Measurements from ENCODE around the gene CFAP43.
"Not testable (repeated sequence)": the region's sequence is repeated elsewhere in the genome, so short reads cannot be mapped to it uniquely, and the experiment has no call there.

CFAP43 gene

DNA sequence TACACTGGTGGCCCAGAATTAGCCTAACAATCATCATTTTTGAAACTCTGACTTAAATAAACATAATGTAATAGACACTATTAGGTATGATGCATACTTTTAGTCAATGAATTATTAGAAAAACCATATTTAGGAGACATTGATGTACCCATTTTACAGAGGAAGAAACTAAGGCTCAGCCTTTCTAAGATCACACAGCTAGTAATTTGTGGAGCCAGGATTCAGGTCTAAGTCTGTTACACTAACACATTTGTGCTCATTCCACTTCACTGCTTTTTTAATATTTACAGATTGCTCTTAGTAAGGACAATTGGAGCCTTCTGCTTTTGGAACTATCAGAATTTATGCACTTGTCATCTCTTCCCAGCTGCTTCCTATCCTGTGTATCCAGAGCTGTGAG is 8.9 kb downstream of the CFAP43 start:
- DNase-seq: no peak

DNA sequence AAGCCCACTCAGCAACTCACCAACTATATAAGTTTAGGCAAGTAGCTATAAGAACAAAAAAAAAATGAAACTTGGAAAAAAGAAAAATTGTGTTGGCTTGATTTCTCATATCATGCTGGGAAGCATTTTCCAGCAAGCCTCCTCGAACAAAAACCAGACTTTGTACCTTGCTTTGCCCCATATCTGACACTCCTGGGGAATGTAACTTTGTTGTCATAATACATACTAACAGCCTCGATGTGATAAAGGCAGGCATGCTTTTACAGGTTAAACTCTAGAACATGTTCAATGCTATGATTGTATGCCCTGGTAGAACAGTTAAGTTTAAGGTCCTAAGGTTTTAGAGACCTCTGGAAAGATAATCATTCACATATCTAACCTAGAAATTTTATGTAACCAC is 11.6 kb downstream of the CFAP43 start:
- DNase-seq: no peak

DNA sequence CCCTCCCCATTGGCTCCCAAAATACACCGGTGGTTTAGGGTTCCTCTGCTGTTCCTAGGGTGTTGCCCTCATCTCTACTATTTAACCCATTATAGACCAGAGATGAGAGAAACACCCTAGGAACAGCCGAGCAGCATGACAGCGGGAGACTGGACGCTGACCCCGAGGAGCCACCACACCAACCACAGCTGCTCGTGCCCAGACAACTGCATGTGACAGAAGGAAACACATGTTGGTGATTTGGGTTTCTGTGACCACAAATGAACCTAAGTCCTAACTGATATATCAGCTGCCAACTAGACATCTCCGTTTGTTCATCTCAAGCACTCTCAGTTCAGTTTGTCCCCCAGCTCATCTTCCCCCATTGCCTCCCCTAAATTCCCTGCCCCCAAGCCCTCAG is 13.4 kb downstream of the CFAP43 start:
- no peak for DNase-seq

DNA sequence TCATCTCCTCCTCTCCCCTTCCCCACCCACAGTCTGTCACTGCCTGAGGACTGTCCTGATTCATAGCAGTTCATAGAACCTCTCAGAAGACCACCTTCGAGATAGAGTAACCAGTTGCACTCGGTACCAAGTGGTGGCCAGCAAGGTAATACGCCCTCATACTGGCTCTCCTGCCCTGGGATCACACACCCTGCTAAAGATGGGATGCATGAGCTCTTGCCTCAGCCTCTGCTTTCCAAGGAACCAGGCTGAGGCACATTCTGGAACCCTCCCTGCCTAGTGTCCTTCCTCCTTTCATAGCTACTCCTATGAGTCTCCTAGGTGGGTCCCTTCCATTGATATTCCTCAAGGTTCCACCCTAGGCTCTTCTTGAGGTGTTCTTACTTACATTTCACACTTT is 15.5 kb downstream of the CFAP43 start:
- DNase-seq: no peak

DNA sequence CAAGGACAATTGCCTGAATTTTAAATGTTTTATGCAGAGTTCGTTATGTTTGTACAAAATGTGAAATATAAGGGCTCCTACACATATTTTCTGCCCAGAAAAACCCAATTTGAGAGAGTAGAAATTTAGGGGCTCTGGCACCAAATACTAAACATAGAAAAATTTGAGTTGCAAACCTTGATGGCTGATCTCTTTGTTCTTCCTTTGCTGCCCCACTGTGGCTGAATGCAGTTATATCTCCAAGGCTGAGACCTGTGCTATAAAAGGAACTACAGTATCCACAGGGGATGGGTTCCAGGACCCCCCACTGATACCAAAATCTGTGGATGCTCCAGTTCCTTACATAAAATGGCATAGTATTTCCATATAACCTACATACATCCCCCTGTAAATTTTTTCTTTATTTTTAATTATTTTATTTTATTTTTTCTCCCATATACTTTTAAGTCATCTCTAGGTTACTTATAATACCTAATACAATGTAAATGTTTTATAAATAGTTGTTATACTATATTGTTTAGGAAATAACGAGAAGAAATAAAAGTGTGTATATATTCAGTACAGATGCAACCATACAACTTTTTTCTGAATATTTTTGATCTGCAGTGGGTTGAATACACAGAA is 22.5 kb downstream of the CFAP43 start:
- peak; percentile 38 for DNase-seq

DNA sequence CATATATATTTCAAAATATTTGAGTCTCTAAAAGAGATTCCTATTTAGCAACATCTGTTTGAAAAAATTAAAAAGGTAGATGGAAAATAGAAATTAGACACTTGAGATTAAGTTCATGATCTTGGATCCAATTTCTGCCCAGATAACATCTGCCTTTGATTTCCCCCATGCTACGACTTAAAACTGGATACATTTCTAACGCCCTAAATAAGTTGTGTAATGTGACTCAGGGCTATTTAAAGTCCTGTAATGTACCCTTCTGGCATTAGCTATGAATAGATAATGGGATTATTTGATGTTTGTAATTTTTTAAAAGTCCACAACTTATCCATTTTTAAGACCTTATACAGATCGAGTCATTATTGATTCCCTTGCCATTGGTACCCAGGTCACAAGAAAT is 23.4 kb downstream of the CFAP43 start:
- DNase-seq: no peak

GRCh38 chr10:104202231-104202630 is 29.9 kb downstream of the CFAP43 start:
- DNase-seq: no peak

DNA sequence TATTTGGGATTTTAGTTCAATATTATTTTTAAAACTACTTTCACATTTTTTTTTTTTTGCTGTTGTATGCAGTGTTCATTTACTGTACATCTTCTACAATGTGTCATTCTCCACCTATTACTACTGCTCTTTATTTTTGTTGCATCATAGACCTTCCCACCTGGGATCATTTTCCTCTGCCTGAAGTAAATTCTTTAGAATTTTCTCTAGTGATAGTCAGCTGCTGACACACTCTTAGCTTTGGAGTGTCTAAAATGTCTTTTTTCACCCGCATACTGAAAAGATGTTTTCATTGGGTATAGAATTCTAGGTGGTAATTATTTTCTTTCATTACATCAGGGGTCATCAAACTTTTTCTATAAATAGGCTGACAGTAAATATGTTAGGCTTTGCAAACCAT is 30.5 kb downstream of the CFAP43 start:
- peak; percentile 8 for DNase-seq

DNA sequence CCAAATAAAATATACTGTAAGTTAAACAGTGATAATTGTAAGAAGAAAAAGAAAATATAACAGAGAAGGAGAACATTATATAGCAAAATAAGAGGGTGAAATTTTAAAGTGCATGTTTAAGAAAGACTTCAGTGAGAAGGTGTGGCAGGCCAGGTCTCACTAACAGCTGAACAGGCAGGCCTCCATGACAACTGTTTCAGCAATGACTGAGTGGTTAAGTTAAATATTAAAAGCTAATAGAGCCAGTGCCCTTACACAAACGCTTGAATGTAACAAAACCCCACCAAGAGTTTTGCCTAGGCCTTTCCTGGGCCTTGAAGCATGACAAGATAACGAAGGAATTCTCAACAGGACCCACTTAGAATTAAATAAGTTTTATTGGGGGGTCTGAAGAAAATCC is 32.6 kb downstream of the CFAP43 start:
- DNase-seq: no peak

DNA sequence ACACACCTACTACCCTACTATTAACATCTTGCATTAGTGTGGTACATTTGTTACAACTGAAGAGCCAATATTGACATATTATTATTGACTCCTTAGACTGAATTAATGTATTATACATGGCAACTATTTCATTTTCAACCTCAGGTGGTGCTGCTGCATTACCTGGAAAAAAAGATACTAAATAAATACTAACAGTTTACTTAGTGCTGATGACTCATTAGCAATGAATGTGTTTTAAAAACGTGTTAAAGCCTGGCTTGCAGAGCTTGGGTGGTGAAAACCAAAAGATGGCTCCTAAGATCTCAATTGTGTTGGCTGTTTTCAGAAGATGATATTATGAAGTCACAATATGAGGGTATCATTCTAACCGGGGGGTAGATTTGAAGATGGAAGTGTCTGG is 34.8 kb downstream of the CFAP43 start:
- no peak for DNase-seq

DNA sequence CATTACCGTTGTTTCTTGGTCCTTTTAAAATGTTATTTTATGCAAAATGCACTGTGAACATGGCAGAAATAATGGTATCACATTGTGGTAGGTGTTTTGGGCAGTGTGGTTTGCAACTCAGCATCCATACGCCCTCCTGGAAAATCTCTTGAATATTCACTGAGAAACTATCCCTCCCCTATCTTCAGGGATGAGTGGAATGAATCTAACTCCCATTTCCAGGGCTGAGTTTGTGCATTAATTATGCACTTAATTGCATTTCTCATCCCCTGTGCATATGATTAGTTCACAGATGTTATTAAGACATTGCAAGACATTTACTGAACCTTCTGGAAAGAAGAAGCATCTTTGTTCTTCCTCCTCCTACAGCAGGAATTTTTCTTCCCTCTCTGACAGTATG is 36.5 kb downstream of the CFAP43 start:
- DNase-seq: no peak

DNA sequence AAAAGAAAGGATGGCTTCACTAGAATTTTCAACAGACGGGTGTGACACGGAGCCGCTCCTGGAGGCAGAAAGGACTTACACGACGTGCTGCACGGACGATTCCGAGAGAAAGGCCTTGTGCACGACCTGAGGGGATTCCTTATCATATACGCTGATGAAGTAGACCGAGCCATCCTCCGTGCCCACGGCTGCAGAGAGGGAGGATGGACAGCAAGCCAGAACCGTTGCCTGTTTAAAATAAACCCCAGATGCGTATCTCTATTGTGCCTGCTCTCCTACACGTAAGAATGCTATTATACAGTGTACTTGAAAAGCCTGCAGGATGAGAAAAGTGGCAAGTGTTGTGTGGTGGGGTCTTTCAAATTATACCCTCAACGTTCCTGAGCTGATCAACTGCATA is 38.4 kb downstream of the CFAP43 start:
- no peak for DNase-seq

- no peak for DNase-seq
Measured at GRCh38 chr10:104190695-104191094, 41.5 kb downstream of the CFAP43 start.

DNA sequence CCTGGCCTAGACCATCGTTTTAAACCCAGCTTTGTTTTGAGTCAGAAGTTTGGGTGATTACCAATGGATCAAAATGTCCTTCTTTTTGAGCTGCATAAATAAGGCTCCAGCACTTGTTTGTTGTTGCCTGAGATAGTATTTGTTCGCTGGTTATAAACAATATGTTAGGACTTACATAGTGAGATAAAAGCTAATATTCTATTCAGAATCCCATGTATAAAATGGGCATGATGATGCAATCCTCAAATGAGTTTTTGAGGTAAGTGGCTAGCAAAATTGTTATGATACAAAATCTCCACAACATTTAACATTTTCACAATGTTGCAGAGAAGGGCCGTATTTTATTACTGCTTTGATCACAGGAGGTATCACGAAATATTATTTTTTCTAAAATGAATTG is 48.5 kb downstream of the CFAP43 start:
- DNase-seq: no peak

GRCh38 chr10:104174136-104174535 is 58.0 kb downstream of the CFAP43 start:
- not testable (repeated sequence) for DNase-seq

DNA sequence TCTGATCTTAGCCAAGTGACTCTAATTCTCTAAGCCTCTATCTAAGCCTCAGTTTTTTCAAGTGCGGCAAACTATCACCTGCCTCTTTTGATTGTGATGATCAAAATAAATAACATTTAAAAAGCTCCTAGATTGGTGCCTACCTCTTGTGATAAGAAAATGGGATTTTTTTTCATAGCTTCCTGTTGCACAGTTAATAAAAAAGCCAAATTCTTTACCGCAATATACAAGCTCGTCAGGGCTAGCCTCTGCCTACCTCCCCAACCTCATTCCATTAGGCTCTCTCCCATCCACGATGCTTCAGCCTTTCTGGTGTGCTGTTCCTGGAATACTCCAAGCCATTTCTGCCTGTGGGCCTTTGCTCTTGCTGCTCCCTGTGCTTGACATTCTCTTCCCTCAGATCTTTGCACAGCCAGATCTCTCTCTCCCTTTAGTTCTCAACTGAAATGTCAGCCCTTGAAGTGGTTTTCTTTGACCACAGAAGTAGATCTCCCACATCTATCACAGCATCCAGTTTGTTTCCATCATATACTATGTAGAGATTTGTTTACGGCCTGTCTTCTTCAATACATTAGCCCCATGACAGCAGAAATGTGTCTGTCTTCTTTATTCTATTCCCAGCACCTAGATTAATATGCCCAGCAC is 61.4 kb downstream of the CFAP43 start:
- DNase-seq: no peak

DNA sequence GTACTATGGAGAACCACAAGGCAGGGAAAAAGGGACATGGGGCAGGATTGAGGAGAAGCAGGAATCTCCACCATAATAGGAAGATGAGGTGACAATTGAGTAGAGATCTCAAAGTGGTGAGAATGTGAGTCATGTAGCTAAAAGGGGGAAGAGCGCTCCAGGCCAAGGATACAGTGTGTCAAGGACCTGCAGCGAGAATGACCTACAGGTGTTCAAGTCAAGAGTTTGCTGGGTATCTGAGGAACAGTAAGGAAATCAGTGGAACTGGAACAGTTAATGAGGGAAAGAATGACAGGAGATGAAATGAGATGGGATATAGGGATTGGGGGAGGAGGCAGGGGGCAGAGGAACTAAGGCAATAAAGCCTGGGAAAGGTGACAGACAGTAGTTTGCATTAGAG is 76.6 kb downstream of the CFAP43 start:
- DNase-seq: no peak

GRCh38 chr10:104151737-104152136 is 80.4 kb downstream of the CFAP43 start:
- DNase-seq: no peak

- peak; percentile 63 for DNase-seq
Measured at GRCh38 chr10:104150139-104150538, 82.0 kb downstream of the CFAP43 start.

DNA sequence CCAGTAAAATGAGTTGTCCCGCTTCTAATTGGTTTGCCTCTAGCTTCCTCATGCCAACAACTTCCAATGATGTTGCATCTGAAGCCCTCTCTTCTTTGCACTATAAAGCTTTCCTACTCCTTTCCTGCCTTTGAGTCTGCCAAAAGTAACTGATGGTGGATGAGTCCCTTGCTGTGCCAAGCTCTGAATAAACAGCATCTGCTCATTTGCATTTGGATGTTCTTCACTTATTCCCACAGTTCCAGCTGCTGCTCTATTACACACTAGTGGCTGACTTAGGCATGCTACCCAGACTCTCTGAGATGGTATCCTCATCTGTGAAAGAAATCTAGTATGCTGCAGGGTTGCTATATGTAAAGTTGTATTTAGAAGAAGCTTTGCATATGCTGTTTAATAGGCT is 85.3 kb downstream of the CFAP43 start:
- no peak for DNase-seq

- DNase-seq: no peak
Measured at GRCh38 chr10:104144931-104145330, 87.2 kb downstream of the CFAP43 start.

DNA sequence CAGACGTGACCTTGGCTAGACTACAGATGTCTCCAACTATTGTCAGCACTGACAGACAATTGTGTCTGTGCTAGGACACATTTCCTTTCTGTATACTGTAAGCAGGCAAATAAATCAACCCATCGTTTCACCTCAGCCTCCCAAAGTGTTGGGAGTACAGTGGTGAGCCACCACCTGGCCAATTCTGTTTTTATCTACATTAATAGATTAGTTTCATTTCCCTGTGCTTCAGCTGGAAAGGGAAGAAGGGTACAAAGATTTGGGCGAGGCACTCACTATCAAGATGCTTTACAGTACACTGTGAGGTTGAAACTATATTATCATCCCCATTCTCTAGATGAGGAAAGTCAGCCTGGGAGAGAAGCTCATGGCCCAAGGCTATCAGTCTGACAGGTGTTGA is 88.3 kb downstream of the CFAP43 start:
- no peak for DNase-seq

GRCh38 chr10:104142081-104142480 is 90.1 kb downstream of the CFAP43 start:
- DNase-seq: no peak

DNA sequence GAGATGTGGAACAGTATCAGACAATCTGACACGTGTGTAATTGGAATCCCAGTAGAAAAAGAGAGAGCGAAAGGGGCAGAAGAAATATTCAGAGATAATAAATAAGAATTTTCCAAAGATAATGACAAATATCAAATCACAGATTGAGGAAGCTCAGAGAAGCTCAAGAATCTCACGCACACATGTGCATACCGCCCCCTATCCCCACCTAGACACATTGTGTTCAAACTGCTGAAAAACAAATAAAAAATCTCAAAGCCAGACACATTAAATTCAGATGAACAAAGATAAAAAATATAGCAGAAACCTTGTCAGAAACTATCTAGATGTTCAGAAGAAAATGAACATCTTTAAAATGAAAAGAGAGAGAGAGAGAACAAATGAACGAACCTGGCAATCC is 92.9 kb downstream of the CFAP43 start:
- no peak for DNase-seq

- no peak for DNase-seq
Measured at GRCh38 chr10:104138131-104138530, 94.0 kb downstream of the CFAP43 start.
